GM19193 (cell line): ENCODE measurements around the gene H1-8.

Source experiments
- POLR2A ChIP-seq: IDR thresholded peaks from 4 replicates; pipeline ENCODE4 v1.6.1; 2011; ENCODE audit not compliant: insufficient read depth, insufficient read length; ENCODE audit errors: extremely low read depth

The H1-8 gene

GRCh38 chr3:129573493-129573892, 30.5 kb downstream of the H1-8 start:
- no peak for TF ChIP-seq POLR2A

- TF ChIP-seq POLR2A: no peak
These were observed 31.2 kb downstream of the H1-8 start for GRCh38 chr3:129574206-129574605.

- TF ChIP-seq POLR2A: no peak
These were observed 32.4 kb downstream of the H1-8 start for GRCh38 chr3:129575233-129575996.

- no peak for TF ChIP-seq POLR2A
These were observed 33.0 kb downstream of the H1-8 start for GRCh38 chr3:129575997-129576384.

- no peak for TF ChIP-seq POLR2A
These were observed 33.8 kb downstream of the H1-8 start for GRCh38 chr3:129576514-129577352.

- TF ChIP-seq POLR2A: no peak
These were observed 34.4 kb downstream of the H1-8 start for GRCh38 chr3:129577366-129577765.

GRCh38 chr3:129577925-129578786, 35.2 kb downstream of the H1-8 start:
- no peak for TF ChIP-seq POLR2A

- no peak for TF ChIP-seq POLR2A
These were observed 37.0 kb downstream of the H1-8 start for GRCh38 chr3:129579991-129580390.

GRCh38 chr3:129581623-129582022, 38.6 kb downstream of the H1-8 start:
- no peak for TF ChIP-seq POLR2A

GRCh38 chr3:129582799-129583198, 39.8 kb downstream of the H1-8 start:
- no peak for TF ChIP-seq POLR2A

- no peak for TF ChIP-seq POLR2A
These were observed 40.3 kb downstream of the H1-8 start for GRCh38 chr3:129583289-129583688.

- TF ChIP-seq POLR2A: no peak
These were observed 41.7 kb downstream of the H1-8 start for GRCh38 chr3:129584631-129585030.

GRCh38 chr3:129585949-129586657, 43.1 kb downstream of the H1-8 start:
- TF ChIP-seq POLR2A: no peak

- no peak for TF ChIP-seq POLR2A
These were observed 43.9 kb downstream of the H1-8 start for GRCh38 chr3:129586746-129587430.

- TF ChIP-seq POLR2A: no peak
These were observed 44.7 kb downstream of the H1-8 start for GRCh38 chr3:129587566-129588210.
